Peyer's patch (tissue), 4 donors: Measurements from ENCODE around the gene PTGDR2.

ENCODE experiments used
- POLR2A ChIP-seq, 2 donors: fragments of 450-650 bp; IDR thresholded peaks; one replicate each; pipeline ENCODE4 v1.5.1; 2017; ENCODE audit warnings: antibody characterized with exemption in 2 of 2, mild to moderate bottlenecking in 2 of 2, moderate library complexity in 2 of 2
- TF ChIP-seq, protein P1 (sequence below), 6 experiments: fragments of 450-650 bp in 4 of 6; fragments of 200-600 bp in 2 of 6; sonication (generic) in 1 of 6; IDR thresholded peaks; one replicate each; pipeline ENCODE4 v1.5.1; 2017 to 2019; ENCODE audit warnings: antibody characterized with exemption in 6 of 6, mild to moderate bottlenecking in 3 of 6, moderate library complexity in 1 of 6

DNA sequence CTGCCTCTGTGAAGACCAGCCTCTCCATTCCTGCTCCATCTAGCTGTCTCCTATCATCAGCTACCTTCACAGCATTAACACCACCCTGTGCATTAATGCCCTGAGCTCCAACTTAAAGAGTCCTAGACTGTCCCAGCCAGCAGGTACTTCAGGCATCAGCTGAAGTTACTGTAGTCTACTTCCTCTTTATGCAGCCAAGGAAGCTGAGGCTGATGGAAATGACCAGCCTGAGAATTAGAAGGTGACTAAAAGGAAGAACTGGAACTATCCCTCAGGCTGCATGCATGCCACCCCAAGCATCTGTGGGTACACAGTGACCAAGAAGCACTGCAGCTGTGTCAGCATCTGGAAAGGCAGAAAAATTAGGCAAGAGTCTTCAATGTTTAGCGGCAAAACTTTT is 42.4 kb downstream of the PTGDR2 start:
- TF ChIP-seq, protein P1, sequence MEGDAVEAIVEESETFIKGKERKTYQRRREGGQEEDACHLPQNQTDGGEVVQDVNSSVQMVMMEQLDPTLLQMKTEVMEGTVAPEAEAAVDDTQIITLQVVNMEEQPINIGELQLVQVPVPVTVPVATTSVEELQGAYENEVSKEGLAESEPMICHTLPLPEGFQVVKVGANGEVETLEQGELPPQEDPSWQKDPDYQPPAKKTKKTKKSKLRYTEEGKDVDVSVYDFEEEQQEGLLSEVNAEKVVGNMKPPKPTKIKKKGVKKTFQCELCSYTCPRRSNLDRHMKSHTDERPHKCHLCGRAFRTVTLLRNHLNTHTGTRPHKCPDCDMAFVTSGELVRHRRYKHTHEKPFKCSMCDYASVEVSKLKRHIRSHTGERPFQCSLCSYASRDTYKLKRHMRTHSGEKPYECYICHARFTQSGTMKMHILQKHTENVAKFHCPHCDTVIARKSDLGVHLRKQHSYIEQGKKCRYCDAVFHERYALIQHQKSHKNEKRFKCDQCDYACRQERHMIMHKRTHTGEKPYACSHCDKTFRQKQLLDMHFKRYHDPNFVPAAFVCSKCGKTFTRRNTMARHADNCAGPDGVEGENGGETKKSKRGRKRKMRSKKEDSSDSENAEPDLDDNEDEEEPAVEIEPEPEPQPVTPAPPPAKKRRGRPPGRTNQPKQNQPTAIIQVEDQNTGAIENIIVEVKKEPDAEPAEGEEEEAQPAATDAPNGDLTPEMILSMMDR (IDR thresholded peaks at IDR 0.05) = no peak
- TF ChIP-seq POLR2A (IDR thresholded peaks at IDR 0.05) = no peak
